Loucy (cell line): Measurements from ENCODE around the gene CFAP92.

ENCODE experiments used
- H2AFZ ChIP-seq: fragments of 200-600 bp; sonication (generic); 2 replicates; pipeline ENCODE4 v1.6.0; 2016; ENCODE audit warnings: antibody characterized with exemption, mild to moderate bottlenecking, low read length, moderate library complexity
- H3F3A ChIP-seq: fragments of 200-600 bp; 2 replicates; pipeline ENCODE4 v1.6.0; 2016; ENCODE audit warnings: antibody characterized with exemption, low read depth, mild to moderate bottlenecking
- H3K27me3 ChIP-seq: fragments of 200-600 bp; sonication (generic); 2 replicates; pipeline ENCODE4 v1.6.1; 2014; ENCODE audit warnings: low read length, mild to moderate bottlenecking; ENCODE audit not compliant: insufficient read depth, poor library complexity, severe bottlenecking
- H3K36me3 ChIP-seq: fragments of 200-600 bp; sonication (generic); 2 replicates; pipeline ENCODE4 v1.6.1; 2016; ENCODE audit warnings: low read length; ENCODE audit not compliant: insufficient read depth
- H3K4me1 ChIP-seq: fragments of 200-600 bp; sonication (generic); 2 replicates; pipeline ENCODE4 v1.5.1; 2014; ENCODE audit warnings: low read length, mild to moderate bottlenecking; ENCODE audit not compliant: insufficient read depth, poor library complexity, severe bottlenecking
- H3K4me2 ChIP-seq: fragments of 200-600 bp; sonication (generic); 2 replicates; pipeline ENCODE4 v1.6.0; 2014; ENCODE audit warnings: antibody characterized with exemption, low read length, low read depth, mild to moderate bottlenecking; ENCODE audit not compliant: poor library complexity, severe bottlenecking
- H3K4me3 ChIP-seq: fragments of 200-600 bp; sonication (generic); 2 replicates; pipeline ENCODE4 v1.5.1; 2014; ENCODE audit warnings: low read length, mild to moderate bottlenecking, mixed read lengths; ENCODE audit not compliant: poor library complexity, severe bottlenecking
- H3K79me2 ChIP-seq: fragments of 200-600 bp; sonication (generic); 2 replicates; pipeline ENCODE4 v1.6.1; 2014; ENCODE audit warnings: low read length; ENCODE audit not compliant: insufficient read depth
- H3K9ac ChIP-seq: fragments of 200-600 bp; sonication (generic); 2 replicates; pipeline ENCODE4 v1.6.0; 2014; ENCODE audit warnings: mild to moderate bottlenecking, low read depth, low read length, moderate library complexity; ENCODE audit not compliant: poor library complexity, severe bottlenecking
- H3K9me2 ChIP-seq: fragments of 200-600 bp; sonication (generic); replicated peaks from 2 replicates; pipeline ENCODE4 v1.6.1; 2016; ENCODE audit warnings: low read depth, low read length, mixed read lengths
- H3K9me3 ChIP-seq: fragments of 200-600 bp; sonication (generic); 2 replicates; pipeline ENCODE4 v1.6.1; 2014; ENCODE audit warnings: mild to moderate bottlenecking, antibody characterized with exemption, low read length, low read depth; ENCODE audit not compliant: insufficient read depth
- H4K20me1 ChIP-seq: fragments of 200-600 bp; sonication (generic); 2 replicates; pipeline ENCODE4 v1.6.0; 2014; ENCODE audit warnings: antibody characterized with exemption, low read length, mild to moderate bottlenecking; ENCODE audit not compliant: insufficient read depth, poor library complexity, severe bottlenecking
- EZH2phosphoT487 ChIP-seq: fragments of 200-600 bp; IDR thresholded peaks from 2 replicates; pipeline ENCODE4 v1.6.1; 2018; ENCODE audit warnings: antibody characterized with exemption, mild to moderate bottlenecking, moderate library complexity, borderline replicate concordance
- TF ChIP-seq, protein P1 (sequence below): fragments of 200-600 bp; sonication (generic); conservative IDR thresholded peaks from 2 replicates; pipeline ENCODE4 v1.5.1; 2014; ENCODE audit warnings: mild to moderate bottlenecking, antibody characterized with exemption, low read length

Gene CFAP92

DNA sequence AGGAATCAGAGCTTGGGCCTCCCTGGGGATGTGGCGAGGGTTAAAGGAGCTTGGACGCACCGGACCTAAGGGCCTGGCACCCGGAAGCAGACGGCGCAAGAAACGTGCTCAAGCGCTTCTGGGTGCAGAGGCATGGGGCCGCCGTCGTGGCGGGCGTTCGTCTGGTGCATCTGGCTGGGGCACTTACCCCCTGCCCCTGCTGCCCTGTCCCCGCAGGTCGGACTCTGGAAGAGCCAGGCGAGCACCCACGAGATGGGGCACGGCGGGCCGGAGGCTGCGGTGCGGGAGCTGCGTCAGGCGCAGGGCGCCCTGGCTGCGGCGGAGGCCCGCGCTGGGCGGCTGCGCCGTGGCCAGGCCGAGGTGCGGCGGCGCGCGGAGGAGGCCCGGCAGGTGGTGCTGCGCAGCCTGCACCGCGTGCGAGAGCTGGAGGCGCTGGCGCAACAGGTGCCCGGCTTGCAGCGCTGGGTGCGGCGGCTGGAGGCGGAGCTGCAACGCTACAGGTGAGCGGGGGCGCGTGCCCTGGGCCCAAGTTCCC is 9.8 kb upstream of the CFAP92 start:
- Histone ChIP-seq H3K9ac (no peak overlapping the region), H3K9me3 (no peaks in the 10 kb centered on the region), H3K79me2 (no peaks in the 10 kb centered on the region), H3F3A (0 out of 2 replicates have a peak, but pooled peaks cover 6% of the 10 kb centered on the region), H4K20me1 (no peaks in the 10 kb centered on the region), H3K4me1 (peaks cover 55% of the 10 kb centered on the region), H2AFZ (no peak overlapping the region), H3K4me2 (no peak overlapping the region), H3K9me2 (no peaks in the 10 kb centered on the region), H3K4me3 (no peak overlapping the region), H3K36me3 (no peaks in the 10 kb centered on the region), H3K27me3 (no peaks in the 10 kb centered on the region)
- TF ChIP-seq, protein P1, sequence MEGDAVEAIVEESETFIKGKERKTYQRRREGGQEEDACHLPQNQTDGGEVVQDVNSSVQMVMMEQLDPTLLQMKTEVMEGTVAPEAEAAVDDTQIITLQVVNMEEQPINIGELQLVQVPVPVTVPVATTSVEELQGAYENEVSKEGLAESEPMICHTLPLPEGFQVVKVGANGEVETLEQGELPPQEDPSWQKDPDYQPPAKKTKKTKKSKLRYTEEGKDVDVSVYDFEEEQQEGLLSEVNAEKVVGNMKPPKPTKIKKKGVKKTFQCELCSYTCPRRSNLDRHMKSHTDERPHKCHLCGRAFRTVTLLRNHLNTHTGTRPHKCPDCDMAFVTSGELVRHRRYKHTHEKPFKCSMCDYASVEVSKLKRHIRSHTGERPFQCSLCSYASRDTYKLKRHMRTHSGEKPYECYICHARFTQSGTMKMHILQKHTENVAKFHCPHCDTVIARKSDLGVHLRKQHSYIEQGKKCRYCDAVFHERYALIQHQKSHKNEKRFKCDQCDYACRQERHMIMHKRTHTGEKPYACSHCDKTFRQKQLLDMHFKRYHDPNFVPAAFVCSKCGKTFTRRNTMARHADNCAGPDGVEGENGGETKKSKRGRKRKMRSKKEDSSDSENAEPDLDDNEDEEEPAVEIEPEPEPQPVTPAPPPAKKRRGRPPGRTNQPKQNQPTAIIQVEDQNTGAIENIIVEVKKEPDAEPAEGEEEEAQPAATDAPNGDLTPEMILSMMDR, result no peak
- no peak for TF ChIP-seq EZH2phosphoT487

DNA sequence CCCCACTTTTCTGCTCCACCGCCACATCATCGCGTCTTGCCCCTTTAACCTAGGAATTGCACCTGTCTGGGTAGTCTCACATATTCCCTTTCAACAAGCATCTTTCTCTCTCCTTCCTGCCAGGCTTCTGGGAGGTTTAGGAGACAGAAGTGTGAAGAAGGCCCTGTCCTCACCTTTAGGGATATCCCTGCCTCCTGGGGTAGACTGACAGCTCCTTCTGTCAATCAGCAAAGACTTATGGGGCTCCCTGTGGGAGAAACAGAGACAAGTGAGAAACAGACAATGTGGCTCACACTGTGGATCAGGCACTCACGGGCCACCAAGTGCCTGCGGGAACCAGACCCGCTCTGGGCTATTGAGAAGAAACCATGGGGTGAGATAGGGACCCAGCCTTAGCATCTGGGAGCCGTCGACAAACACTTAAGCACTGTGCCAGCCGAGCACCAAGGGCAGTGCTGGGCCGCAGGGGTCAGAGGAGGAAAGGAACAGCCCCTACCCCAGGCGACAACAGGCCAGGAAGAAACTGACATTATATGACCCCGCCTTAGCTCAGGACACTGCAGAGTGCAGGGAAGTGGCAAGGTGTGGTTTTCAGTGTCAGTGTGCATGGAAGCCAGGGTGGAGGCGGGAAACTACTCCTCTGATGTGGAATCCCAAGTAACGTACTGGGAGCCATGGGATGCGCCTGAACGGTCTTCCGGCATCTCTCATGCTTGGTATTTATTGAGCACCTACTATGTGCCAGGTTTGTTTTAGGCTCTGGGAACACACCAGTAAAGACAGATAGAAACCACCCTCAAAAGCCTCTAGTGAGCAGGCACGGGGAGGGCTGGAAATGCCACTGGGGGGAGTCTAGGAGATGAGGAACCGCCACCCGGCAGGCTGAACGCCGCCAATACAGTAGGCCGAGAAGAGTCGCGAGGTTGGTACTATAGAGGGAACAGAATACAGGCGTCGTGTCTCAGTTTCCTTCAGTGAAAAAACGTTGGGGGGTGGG is 9.0 kb upstream of the CFAP92 start:
- H3K9me2 ChIP-seq, result no peaks in the 10 kb centered on the region
- peaks cover 63% of the 10 kb centered on the region for H3K4me1 ChIP-seq
- H3F3A ChIP-seq, result peaks cover 12% of the 10 kb centered on the region; the same call in 1 of the 2 replicates
- H3K4me2 ChIP-seq, result no peak overlapping the region
- H3K9me3 ChIP-seq, result no peaks in the 10 kb centered on the region
- H3K36me3 ChIP-seq, result no peaks in the 10 kb centered on the region
- no peaks in the 10 kb centered on the region for H3K79me2 ChIP-seq
- H4K20me1 ChIP-seq, result no peaks in the 10 kb centered on the region
- no peak overlapping the region for H3K9ac ChIP-seq
- no peak overlapping the region for H2AFZ ChIP-seq
- no peak overlapping the region for H3K4me3 ChIP-seq
- TF ChIP-seq, protein P1, result no peak
- TF ChIP-seq EZH2phosphoT487, result no peak
- H3K27me3 ChIP-seq, result no peaks in the 10 kb centered on the region

DNA sequence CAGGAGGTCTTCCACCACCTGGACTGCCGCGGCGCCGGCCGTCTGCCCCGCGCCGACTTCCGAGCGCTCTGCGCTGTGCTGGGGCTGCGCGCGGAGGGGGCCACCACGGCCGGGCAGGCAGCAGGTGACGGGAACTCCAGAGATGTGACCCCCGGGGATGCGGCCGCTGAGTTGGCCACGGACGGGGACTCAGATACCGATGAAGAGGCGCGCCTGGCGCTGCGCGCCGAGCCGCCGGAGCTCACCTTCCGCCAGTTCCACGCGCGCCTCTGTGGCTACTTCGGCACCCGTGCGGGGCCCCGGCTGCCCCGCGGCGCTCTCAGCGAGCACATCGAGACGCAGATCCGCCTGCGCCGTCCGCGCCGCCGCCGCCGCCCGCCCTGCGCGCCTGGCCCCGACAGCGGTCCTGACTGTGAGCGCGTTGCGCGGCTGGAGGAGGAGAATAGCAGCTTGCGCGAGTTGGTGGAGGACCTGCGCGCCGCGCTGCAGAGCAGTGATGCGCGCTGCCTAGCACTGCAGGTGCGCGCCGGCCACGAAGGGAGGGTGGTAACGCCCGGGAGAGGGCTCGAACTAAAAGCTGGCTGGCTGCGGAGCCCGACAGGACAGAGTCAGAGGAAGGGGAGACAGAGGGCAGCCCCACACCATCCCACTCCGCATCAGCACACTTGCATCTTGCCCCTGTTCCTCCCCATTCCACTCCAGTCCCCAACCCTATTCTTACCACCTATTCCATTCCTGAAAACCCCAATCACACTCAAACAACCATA is 8.1 kb upstream of the CFAP92 start:
- Histone ChIP-seq H3K9ac (no peak overlapping the region), H3K4me1 (peaks cover 63% of the 10 kb centered on the region), H3K79me2 (no peaks in the 10 kb centered on the region), H3K36me3 (no peaks in the 10 kb centered on the region), H2AFZ (no peak overlapping the region), H3K4me2 (no peak overlapping the region), H4K20me1 (no peaks in the 10 kb centered on the region), H3K9me3 (no peaks in the 10 kb centered on the region), H3K27me3 (no peaks in the 10 kb centered on the region), H3K9me2 (no peaks in the 10 kb centered on the region), H3F3A (peaks cover 12% of the 10 kb centered on the region; the same call in 1 of the 2 replicates), H3K4me3 (no peak overlapping the region)
- TF ChIP-seq, protein P1, result no peak
- TF ChIP-seq EZH2phosphoT487, result no peak
